Measurements from ENCODE around the gene RAB1A. TPM values are rescaled to one million over a fixed set of nuclear protein-coding genes. Genes with fewer than 3 reads are reported as not detected.

RAB1A gene
- total and polyA plus RNA-seq, 4 donors: 104 to 159 (median 136) TPM

DNA sequence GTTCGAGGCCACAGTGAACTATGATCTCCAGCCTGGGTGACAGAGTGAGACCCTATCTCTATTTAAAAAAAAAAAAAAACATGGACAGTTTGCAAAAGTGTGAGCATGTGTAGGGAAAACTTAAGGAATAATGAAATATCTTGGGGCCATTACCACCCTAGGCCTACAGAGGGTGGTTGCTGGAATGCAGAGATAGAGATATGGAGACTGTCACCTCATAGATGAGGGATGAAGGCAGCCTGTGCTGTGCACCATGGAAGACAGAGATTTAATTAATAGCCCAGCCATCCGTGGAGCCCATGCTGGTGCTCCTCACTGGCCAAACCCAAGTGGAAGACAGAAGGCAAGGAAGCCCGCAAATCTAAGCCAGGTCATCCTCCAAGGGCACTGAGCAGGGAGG is 90.3 kb downstream of the RAB1A start:
- no peaks in the 10 kb centered on the region for H3K27me3 ChIP-seq (ENCODE audit: control insufficient read depth in 3 of 3, insufficient read depth in 3 of 3, low read length in 2 of 3)
- DNase-seq: no peak
- ATAC-seq (ENCODE audit: insufficient read depth, low FRiP score): no peak
- no peak overlapping the region for H3K9ac ChIP-seq (ENCODE audit: insufficient read depth in 1 of 2, low read length in 2 of 2)
- peaks cover 0 to 3% (median 0%) of the 10 kb centered on the region in 5 donors for H3K4me1 ChIP-seq (ENCODE audit: control insufficient read depth in 5 of 5, insufficient read depth in 5 of 5, low read length in 5 of 5)
- TF ChIP-seq, protein P1, sequence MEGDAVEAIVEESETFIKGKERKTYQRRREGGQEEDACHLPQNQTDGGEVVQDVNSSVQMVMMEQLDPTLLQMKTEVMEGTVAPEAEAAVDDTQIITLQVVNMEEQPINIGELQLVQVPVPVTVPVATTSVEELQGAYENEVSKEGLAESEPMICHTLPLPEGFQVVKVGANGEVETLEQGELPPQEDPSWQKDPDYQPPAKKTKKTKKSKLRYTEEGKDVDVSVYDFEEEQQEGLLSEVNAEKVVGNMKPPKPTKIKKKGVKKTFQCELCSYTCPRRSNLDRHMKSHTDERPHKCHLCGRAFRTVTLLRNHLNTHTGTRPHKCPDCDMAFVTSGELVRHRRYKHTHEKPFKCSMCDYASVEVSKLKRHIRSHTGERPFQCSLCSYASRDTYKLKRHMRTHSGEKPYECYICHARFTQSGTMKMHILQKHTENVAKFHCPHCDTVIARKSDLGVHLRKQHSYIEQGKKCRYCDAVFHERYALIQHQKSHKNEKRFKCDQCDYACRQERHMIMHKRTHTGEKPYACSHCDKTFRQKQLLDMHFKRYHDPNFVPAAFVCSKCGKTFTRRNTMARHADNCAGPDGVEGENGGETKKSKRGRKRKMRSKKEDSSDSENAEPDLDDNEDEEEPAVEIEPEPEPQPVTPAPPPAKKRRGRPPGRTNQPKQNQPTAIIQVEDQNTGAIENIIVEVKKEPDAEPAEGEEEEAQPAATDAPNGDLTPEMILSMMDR (IDR thresholded peaks at IDR 0.05; ENCODE audit: control extremely low read depth, extremely low read depth): no peak
- H3K27ac ChIP-seq (ENCODE audit: low read depth in 1 of 2, low read length in 1 of 2): no peak overlapping the region
- no peaks in the 10 kb centered on the region for H3K36me3 ChIP-seq (ENCODE audit: control insufficient read depth in 4 of 4, insufficient read depth in 4 of 4, low read length in 4 of 4)
- H3K9me3 ChIP-seq (ENCODE audit: control insufficient read depth in 4 of 4, insufficient read depth in 3 of 4, low read length in 3 of 4): peaks cover 0 to 6% (median 0%) of the 10 kb centered on the region in 4 donors
- H3K4me3 ChIP-seq: no peak overlapping the region
- 93% methylated on average over 3 of the region's 3 CpGs for WGBS, 2 donors

- H3K9me3 ChIP-seq (ENCODE audit: control insufficient read depth in 4 of 4, insufficient read depth in 3 of 4, low read length in 3 of 4): no peaks in the 10 kb centered on the region
- H3K4me1 ChIP-seq (ENCODE audit: control insufficient read depth in 5 of 5, insufficient read depth in 5 of 5, low read length in 5 of 5): peaks cover 0 to 3% (median 0%) of the 10 kb centered on the region in 5 donors
- no peak overlapping the region for H3K27ac ChIP-seq (ENCODE audit: low read depth in 1 of 2, low read length in 1 of 2)
- 86 to 89% methylated on average over 3 of the region's 3 CpGs for WGBS, 2 donors
- DNase-seq (no peak), ATAC-seq (ENCODE audit: insufficient read depth, low FRiP score) (no peak)
- H3K36me3 ChIP-seq (ENCODE audit: control insufficient read depth in 4 of 4, insufficient read depth in 4 of 4, low read length in 4 of 4): no peaks in the 10 kb centered on the region
- no peaks in the 10 kb centered on the region for H3K27me3 ChIP-seq (ENCODE audit: control insufficient read depth in 3 of 3, insufficient read depth in 3 of 3, low read length in 2 of 3)
- TF ChIP-seq, protein P1 (IDR thresholded peaks at IDR 0.05; ENCODE audit: control extremely low read depth, extremely low read depth): no peak
- no peak overlapping the region for H3K9ac ChIP-seq (ENCODE audit: insufficient read depth in 1 of 2, low read length in 2 of 2)
- H3K4me3 ChIP-seq: no peak overlapping the region
Measured at GRCh38 chr2:65037178-65037577, 92.7 kb downstream of the RAB1A start.

Small RNA genes lying within 50 kb of the gene (small RNA-seq; reads per million reads assigned to genes)
- not detected for gene RF00090 (ENCODE audit: low replicate concordance)

Other genes starting within 250 kb of the RAB1A start
- 10 to 100 TPM in 1 of 2 donors, 1 to 10 TPM in 1; 7.5 to 27.4 TPM for gene SLC1A4, start 140.7 kb downstream of the RAB1A start, total RNA-seq
- 1 to 10 TPM; 6.3 to 8.7 TPM for gene SLC1A4, start 140.7 kb downstream of the RAB1A start, polyA plus RNA-seq
- 10 to 100 TPM; 11.5 to 28.9 TPM for gene CEP68, start 73.7 kb downstream of the RAB1A start, total RNA-seq
- gene CEP68, start 73.7 kb downstream of the RAB1A start, polyA plus RNA-seq: 1 to 10 TPM; 3.5 to 6.1 TPM
- 100 to 1,000 TPM; 127 to 215 TPM for gene ACTR2, start 97.7 kb upstream of the RAB1A start, total RNA-seq
- 100 to 1,000 TPM in 1 of 2 donors, 10 to 100 TPM in 1; 54.3 to 166 TPM for gene ACTR2, start 97.7 kb upstream of the RAB1A start, polyA plus RNA-seq

Measured in lung (tissue), 13 donors.